ENCODE results near the gene ZDHHC1. TPM values are rescaled to one million over a fixed set of nuclear protein-coding genes. Genes with fewer than 3 reads are reported as not detected.

Gene ZDHHC1
- total RNA-seq, 2 donors from 2014 or later = 7.9 to 8.7 TPM

GRCh38 chr16:67429799-67430503 is 13.7 kb upstream of the ZDHHC1 start:
- Histone ChIP-seq H3K4me1 (peaks cover 3% of the 10 kb centered on the region), H3K27ac (peak overlapping the region; percentile 87), H3K36me3 (no peaks in the 10 kb centered on the region), H3K4me3 (peak overlapping the region; percentile 52), H3K9me3 (no peaks in the 10 kb centered on the region), H3K27me3 (no peaks in the 10 kb centered on the region), H3K9ac (ENCODE audit: low read depth in 2 of 2, low read length in 2 of 2) (peak overlapping the region; percentile 87 to 97)
- intact Hi-C loops (cut with DNase I) = loop anchor here (2.0 kb wide), 1 partner anchor 35 kb away; no protein-coding TSS in a partner anchor
- no peak for TF ChIP-seq CTCF (IDR thresholded peaks at IDR 0.05)
- no peak for DNase-seq

GRCh38 chr16:67429053-67429798 is 12.9 kb upstream of the ZDHHC1 start:
- Histone ChIP-seq H3K27me3 (no peaks in the 10 kb centered on the region), H3K9me3 (no peaks in the 10 kb centered on the region), H3K36me3 (no peaks in the 10 kb centered on the region), H3K27ac (peak overlapping the region; percentile 87), H3K4me3 (peak overlapping the region; percentile 52), H3K9ac (ENCODE audit: low read depth in 2 of 2, low read length in 2 of 2) (peak overlapping the region; percentile 87 to 97), H3K4me1 (peaks cover 3% of the 10 kb centered on the region)
- DNase-seq = peak; percentile 87
- intact Hi-C loops (cut with DNase I) = loop anchor here (2.0 kb wide), 1 partner anchor 36 kb away; no protein-coding TSS in a partner anchor
- no peak for TF ChIP-seq CTCF (IDR thresholded peaks at IDR 0.05)

- no peaks in the 10 kb centered on the region for H3K27me3 ChIP-seq
- H3K4me3 ChIP-seq = no peak overlapping the region
- H3K4me1 ChIP-seq = peaks cover 3% of the 10 kb centered on the region
- H3K9ac ChIP-seq (ENCODE audit: low read depth in 2 of 2, low read length in 2 of 2) = peak overlapping the region; percentile 32 to 97
- H3K9me3 ChIP-seq = no peaks in the 10 kb centered on the region
- intact Hi-C loops (cut with DNase I) = loop anchor here (2.0 kb wide), 1 partner anchor 37 kb away; no protein-coding TSS in a partner anchor
- TF ChIP-seq CTCF (IDR thresholded peaks at IDR 0.05) = peak; percentile 75
- peak overlapping the region; percentile 87 for H3K27ac ChIP-seq
- peak; percentile 81 for DNase-seq
- H3K36me3 ChIP-seq = no peaks in the 10 kb centered on the region
These were observed 12.0 kb upstream of the ZDHHC1 start for GRCh38 chr16:67428146-67428731.

- Histone ChIP-seq H3K9me3 (no peaks in the 10 kb centered on the region), H3K36me3 (no peaks in the 10 kb centered on the region), H3K27me3 (no peaks in the 10 kb centered on the region), H3K27ac (no peak overlapping the region), H3K9ac (ENCODE audit: low read depth in 2 of 2, low read length in 2 of 2) (no peak overlapping the region), H3K4me3 (no peak overlapping the region), H3K4me1 (peaks cover 3% of the 10 kb centered on the region)
- no peak for DNase-seq
- intact Hi-C loops (cut with DNase I) = no loop called here
- no peak for TF ChIP-seq CTCF (IDR thresholded peaks at IDR 0.05)
These were observed 10.7 kb upstream of the ZDHHC1 start for GRCh38 chr16:67426950-67427349.

GRCh38 chr16:67426022-67426421 is 9.7 kb upstream of the ZDHHC1 start:
- Histone ChIP-seq H3K9ac (ENCODE audit: low read depth in 2 of 2, low read length in 2 of 2) (no peak overlapping the region), H3K9me3 (no peaks in the 10 kb centered on the region), H3K27me3 (no peaks in the 10 kb centered on the region), H3K27ac (no peak overlapping the region), H3K36me3 (no peaks in the 10 kb centered on the region), H3K4me1 (peaks cover 3% of the 10 kb centered on the region), H3K4me3 (no peak overlapping the region)
- TF ChIP-seq CTCF (IDR thresholded peaks at IDR 0.05) = no peak
- DNase-seq = no peak
- intact Hi-C loops (cut with DNase I) = no loop called here
